HG02763 (cell line): ENCODE results near the gene IFNA5.

ENCODE experiments used
- ATAC-seq: cut with Tn5 transposase; IDR thresholded peaks from one replicate; pipeline ENCODE4 v1.9.1; 2021; ENCODE audit warnings: mild to moderate bottlenecking, moderate library complexity; ENCODE audit not compliant: unreplicated experiment

IFNA5 gene

GRCh38 chr9:21294904-21295538 lies 10.1 kb downstream of the IFNA5 start:
- peak; percentile 68 for ATAC-seq

- ATAC-seq: no peak
Measured at GRCh38 chr9:21294364-21294774, 10.7 kb downstream of the IFNA5 start.

DNA sequence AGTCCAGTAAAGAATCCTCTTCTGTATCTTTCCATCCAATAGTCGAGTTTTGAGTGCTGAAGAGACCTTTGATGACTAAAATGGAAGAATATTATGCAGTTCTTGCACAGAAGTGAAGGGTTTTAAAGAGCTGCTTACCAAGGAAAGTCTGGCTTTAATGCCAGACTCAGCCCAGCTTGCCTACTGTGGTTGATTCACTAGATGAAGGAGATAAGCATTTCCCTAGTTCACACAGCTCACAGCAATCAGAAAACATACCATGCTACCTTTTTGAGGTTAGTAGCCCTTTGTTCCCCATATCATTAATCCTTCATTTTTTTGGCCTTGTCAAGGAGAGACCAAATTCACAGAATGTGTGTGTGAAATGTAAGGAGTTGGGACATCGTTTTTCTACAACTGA lies 15.3 kb downstream of the IFNA5 start:
- no peak for ATAC-seq

DNA sequence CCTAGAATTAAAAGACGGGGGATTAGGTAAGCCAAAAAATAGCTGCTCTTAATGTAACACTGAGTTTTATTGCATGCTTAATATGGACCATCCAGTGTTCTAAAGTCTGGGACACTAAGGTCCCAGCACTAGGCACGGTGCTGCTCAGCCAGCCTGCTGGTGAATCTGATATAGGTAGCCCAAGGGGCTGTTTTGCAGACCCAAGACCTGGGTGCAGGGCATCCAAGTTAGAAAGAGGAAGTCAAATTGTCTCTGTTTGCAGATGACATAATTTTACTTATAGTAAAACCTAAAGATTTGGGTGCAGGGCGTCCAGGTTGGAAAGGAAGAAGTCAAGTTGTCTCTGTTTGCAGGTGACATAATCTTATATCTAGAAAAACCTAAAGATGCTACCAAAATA lies 17.8 kb downstream of the IFNA5 start:
- no peak for ATAC-seq

- no peak for ATAC-seq
Measured at GRCh38 chr9:21286659-21287058, 18.5 kb downstream of the IFNA5 start.

- ATAC-seq: no peak
Measured at GRCh38 chr9:21286099-21286498, 19.0 kb downstream of the IFNA5 start.

GRCh38 chr9:21281275-21281674 lies 23.8 kb downstream of the IFNA5 start:
- no peak for ATAC-seq

DNA sequence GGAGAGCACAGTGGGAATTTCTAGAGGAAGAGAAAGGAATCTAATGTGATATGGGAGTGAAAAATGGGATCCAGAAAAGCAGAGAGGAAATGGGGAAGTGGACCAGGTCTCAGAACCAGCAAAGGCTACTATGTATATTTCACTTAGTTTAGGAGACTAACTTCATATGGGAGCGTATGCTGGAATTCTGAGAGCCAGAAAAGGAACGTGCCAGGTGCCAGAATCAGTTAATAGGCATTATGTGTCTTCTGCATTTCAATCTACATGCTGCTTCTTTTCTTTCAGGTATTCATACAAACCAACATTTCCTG lies 36.8 kb downstream of the IFNA5 start:
- no peak for ATAC-seq

- ATAC-seq: peak; percentile 51
Measured at GRCh38 chr9:21267485-21268346, 37.4 kb downstream of the IFNA5 start.

- ATAC-seq: no peak
Measured at GRCh38 chr9:21266733-21267484, 38.2 kb downstream of the IFNA5 start.

GRCh38 chr9:21265421-21266189 lies 39.5 kb downstream of the IFNA5 start:
- ATAC-seq: peak; percentile 45

DNA sequence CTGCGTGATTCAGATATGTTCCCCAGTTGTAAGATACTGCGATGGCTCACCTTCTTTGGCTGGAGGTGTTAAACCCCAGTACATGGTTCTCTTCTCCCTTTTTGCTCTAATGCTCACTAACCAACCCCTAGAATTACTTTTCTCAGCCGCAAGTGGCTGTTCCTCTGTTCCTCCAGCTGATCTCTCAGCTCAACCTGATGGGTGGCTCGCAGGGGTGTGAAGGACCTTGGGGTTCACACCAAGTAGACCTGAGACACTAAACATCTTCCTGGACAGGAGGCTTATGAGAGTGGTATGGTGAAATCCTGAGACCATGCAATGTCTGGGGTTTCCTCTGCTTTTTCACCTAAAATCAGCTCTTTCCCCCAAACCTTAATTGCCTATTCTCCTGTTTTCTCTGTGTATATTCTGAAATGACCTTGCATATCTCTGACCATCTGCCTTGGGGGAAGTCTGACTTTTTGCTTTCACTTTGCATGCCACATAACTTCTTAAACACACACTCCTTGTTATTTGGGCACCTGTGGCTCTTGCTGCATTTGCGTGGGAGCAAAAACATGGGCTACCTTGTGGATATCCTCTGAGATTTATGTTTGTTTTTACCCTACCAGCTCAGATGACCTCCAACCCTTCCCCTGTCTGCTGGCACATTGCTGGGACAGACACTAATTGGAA lies 49.4 kb downstream of the IFNA5 start:
- no peak for ATAC-seq
